OCI-M2 (cell line): ENCODE data around the gene NUDT1.

Experiments used
- DNase-seq: peaks from one replicate; lab custom pipeline; 2025; ENCODE audit not compliant: unreplicated experiment; lab: John Stamatoyannopoulos, UW

The NUDT1 gene

GRCh38 chr7:2241580-2242540 is at the start of gene NUDT1, which contains the start of gene MRM2:
TSS of gene NUDT1 (plus strand) at chr7:2242226. CDS start at chr7:2244575, 2,349 bp downstream.
TSS of gene MRM2 (minus strand) at chr7:2242205. CDS start at chr7:2242169, 36 bp downstream.
- DNase-seq, result peak; percentile 1

GRCh38 chr7:2192831-2193534 is 49.0 kb upstream of the NUDT1 start:
- DNase-seq, result no peak

- DNase-seq, result no peak
Observed at GRCh38 chr7:2193575-2194305, 48.3 kb upstream of the NUDT1 start.

GRCh38 chr7:2195400-2196246 is 46.4 kb upstream of the NUDT1 start:
- DNase-seq, result no peak

GRCh38 chr7:2196381-2197378 is 45.3 kb upstream of the NUDT1 start:
- DNase-seq, result no peak

GRCh38 chr7:2197436-2198155 is 44.4 kb upstream of the NUDT1 start:
- no peak for DNase-seq

- DNase-seq, result no peak
Observed at GRCh38 chr7:2198206-2198605, 43.8 kb upstream of the NUDT1 start.

- no peak for DNase-seq
Observed at GRCh38 chr7:2198760-2199159, 43.3 kb upstream of the NUDT1 start.

- DNase-seq, result no peak
Observed at GRCh38 chr7:2199528-2199927, 42.5 kb upstream of the NUDT1 start.

- no peak for DNase-seq
Observed at GRCh38 chr7:2199956-2200583, 42.0 kb upstream of the NUDT1 start.

GRCh38 chr7:2200584-2200980 is 41.4 kb upstream of the NUDT1 start:
- no peak for DNase-seq

- no peak for DNase-seq
Observed at GRCh38 chr7:2201128-2201527, 40.9 kb upstream of the NUDT1 start.

- no peak for DNase-seq
Observed at GRCh38 chr7:2201686-2202360, 40.2 kb upstream of the NUDT1 start.

GRCh38 chr7:2202361-2202761 is 39.7 kb upstream of the NUDT1 start:
- no peak for DNase-seq

- no peak for DNase-seq
Observed at GRCh38 chr7:2202901-2203765, 38.9 kb upstream of the NUDT1 start.

GRCh38 chr7:2203766-2204300 is 38.2 kb upstream of the NUDT1 start:
- no peak for DNase-seq
